ENCODE results near the gene KRTAP10-8. TPM values are rescaled to one million over a fixed set of nuclear protein-coding genes. Genes with fewer than 3 reads are reported as not detected.
A peak's percentile ranks its signal among the peaks of the same experiment; 100 is the strongest.
"Not testable (repeated sequence)": the region's sequence is repeated elsewhere in the genome, so short reads cannot be mapped to it uniquely, and the experiment has no call there.

Gene KRTAP10-8
- total and polyA plus RNA-seq, 5 donors, result not detected

- DNase-seq, result peak in 1 of 3 donors; percentile 18
- H3K4me3 ChIP-seq (ENCODE audit: low read length); H3K9me3 ChIP-seq (ENCODE audit: control insufficient read depth, low read length); ATAC-seq; H3K27me3 ChIP-seq (ENCODE audit: control insufficient read depth, insufficient read depth); intact Hi-C loops (cut with DNase I); H3K4me1 ChIP-seq (ENCODE audit: control insufficient read depth, insufficient read depth, low read length); H3K27ac ChIP-seq (ENCODE audit: low read length): not testable (repeated sequence)
- 66% methylated on average over 10 of the region's 10 CpGs for WGBS
These were observed 10.8 kb upstream of the KRTAP10-8 start for GRCh38 chr21:44601091-44601490.

- peak in 1 of 3 donors; percentile 31 for DNase-seq
- H3K27ac ChIP-seq (ENCODE audit: low read length), result no peak overlapping the region
- no peaks in the 10 kb centered on the region for H3K4me1 ChIP-seq (ENCODE audit: control insufficient read depth, insufficient read depth, low read length)
- H3K9me3 ChIP-seq (ENCODE audit: control insufficient read depth, low read length), result no peaks in the 10 kb centered on the region
- 76% methylated on average over 23 of the region's 23 CpGs for WGBS
- no peaks in the 10 kb centered on the region for H3K27me3 ChIP-seq (ENCODE audit: control insufficient read depth, insufficient read depth)
- no peak for ATAC-seq
- intact Hi-C loops (cut with DNase I), result no loop called here
- no peak overlapping the region for H3K4me3 ChIP-seq (ENCODE audit: low read length)
These were observed 10.1 kb upstream of the KRTAP10-8 start for GRCh38 chr21:44601596-44602462.

GRCh38 chr21:44602463-44602850, 9.4 kb upstream of the KRTAP10-8 start:
- ATAC-seq (no peak), DNase-seq (no peak)
- no peaks in the 10 kb centered on the region for H3K27me3 ChIP-seq (ENCODE audit: control insufficient read depth, insufficient read depth)
- H3K27ac ChIP-seq (ENCODE audit: low read length), result no peak overlapping the region
- H3K9me3 ChIP-seq (ENCODE audit: control insufficient read depth, low read length), result no peaks in the 10 kb centered on the region
- WGBS, result 79% methylated on average over 20 of the region's 21 CpGs
- H3K4me1 ChIP-seq (ENCODE audit: control insufficient read depth, insufficient read depth, low read length), result no peaks in the 10 kb centered on the region
- intact Hi-C loops (cut with DNase I), result no loop called here
- H3K4me3 ChIP-seq (ENCODE audit: low read length), result no peak overlapping the region

GRCh38 chr21:44603109-44603875, 8.6 kb upstream of the KRTAP10-8 start:
- ATAC-seq, result peak in 1 of 2 donors; percentile 22
- peak in 1 of 3 donors; percentile 37 for DNase-seq
- 56% methylated on average over 17 of the region's 17 CpGs for WGBS
- H3K4me3 ChIP-seq (ENCODE audit: low read length), result no peak overlapping the region
- intact Hi-C loops (cut with DNase I), result no loop called here
- no peaks in the 10 kb centered on the region for H3K4me1 ChIP-seq (ENCODE audit: control insufficient read depth, insufficient read depth, low read length)
- no peak overlapping the region for H3K27ac ChIP-seq (ENCODE audit: low read length)
- no peaks in the 10 kb centered on the region for H3K9me3 ChIP-seq (ENCODE audit: control insufficient read depth, low read length)
- no peaks in the 10 kb centered on the region for H3K27me3 ChIP-seq (ENCODE audit: control insufficient read depth, insufficient read depth)

GRCh38 chr21:44603911-44604310, 8.0 kb upstream of the KRTAP10-8 start:
- intact Hi-C loops (cut with DNase I), result no loop called here
- DNase-seq (no peak), ATAC-seq (no peak)
- Histone ChIP-seq H3K4me3 (ENCODE audit: low read length) (no peak overlapping the region), H3K27me3 (ENCODE audit: control insufficient read depth, insufficient read depth) (no peaks in the 10 kb centered on the region), H3K9me3 (ENCODE audit: control insufficient read depth, low read length) (no peaks in the 10 kb centered on the region), H3K27ac (ENCODE audit: low read length) (no peak overlapping the region), H3K4me1 (ENCODE audit: control insufficient read depth, insufficient read depth, low read length) (no peaks in the 10 kb centered on the region)
- 83% methylated on average over 8 of the region's 8 CpGs for WGBS

- intact Hi-C loops (cut with DNase I), result no loop called here
- WGBS, result 75% methylated on average over 4 of the region's 4 CpGs
- no peak for ATAC-seq
- Histone ChIP-seq H3K27me3 (ENCODE audit: control insufficient read depth, insufficient read depth) (no peaks in the 10 kb centered on the region), H3K9me3 (ENCODE audit: control insufficient read depth, low read length) (no peaks in the 10 kb centered on the region), H3K27ac (ENCODE audit: low read length) (no peak overlapping the region), H3K4me1 (ENCODE audit: control insufficient read depth, insufficient read depth, low read length) (no peaks in the 10 kb centered on the region), H3K4me3 (ENCODE audit: low read length) (no peak overlapping the region)
- DNase-seq, result no peak
These were observed 5.4 kb upstream of the KRTAP10-8 start for GRCh38 chr21:44606495-44606894.

GRCh38 chr21:44609193-44609592, 2.7 kb upstream of the KRTAP10-8 start:
- Histone ChIP-seq H3K4me1 (ENCODE audit: control insufficient read depth, insufficient read depth, low read length) (no peaks in the 10 kb centered on the region), H3K4me3 (ENCODE audit: low read length) (no peak overlapping the region), H3K9me3 (ENCODE audit: control insufficient read depth, low read length) (no peaks in the 10 kb centered on the region), H3K27ac (ENCODE audit: low read length) (no peak overlapping the region), H3K27me3 (ENCODE audit: control insufficient read depth, insufficient read depth) (no peaks in the 10 kb centered on the region)
- intact Hi-C loops (cut with DNase I), result no loop called here
- ATAC-seq (no peak), DNase-seq (no peak)

GRCh38 chr21:44610157-44610843, 1.6 kb upstream of the KRTAP10-8 start:
- H3K27me3 ChIP-seq (ENCODE audit: control insufficient read depth, insufficient read depth); H3K27ac ChIP-seq (ENCODE audit: low read length); H3K4me1 ChIP-seq (ENCODE audit: control insufficient read depth, insufficient read depth, low read length); ATAC-seq; H3K4me3 ChIP-seq (ENCODE audit: low read length); intact Hi-C loops (cut with DNase I); H3K9me3 ChIP-seq (ENCODE audit: control insufficient read depth, low read length): not testable (repeated sequence)
- 90% methylated on average over 7 of the region's 7 CpGs for WGBS
- peak in 1 of 3 donors; percentile 25 for DNase-seq

- Histone ChIP-seq H3K4me1 (ENCODE audit: control insufficient read depth, insufficient read depth, low read length) (no peaks in the 10 kb centered on the region), H3K4me3 (ENCODE audit: low read length) (no peak overlapping the region), H3K27ac (ENCODE audit: low read length) (no peak overlapping the region), H3K27me3 (ENCODE audit: control insufficient read depth, insufficient read depth) (no peaks in the 10 kb centered on the region), H3K9me3 (ENCODE audit: control insufficient read depth, low read length) (no peaks in the 10 kb centered on the region)
- no peak for ATAC-seq
- 82% methylated on average over 4 of the region's 4 CpGs for WGBS
- intact Hi-C loops (cut with DNase I), result no loop called here
- DNase-seq, result no peak
These were observed 328 bp upstream of the KRTAP10-8 start for GRCh38 chr21:44611551-44611950.

- peak in 1 of 3 donors; percentile 38 for DNase-seq
- no peak for ATAC-seq
- intact Hi-C loops (cut with DNase I), result no loop called here
- Histone ChIP-seq H3K9me3 (ENCODE audit: control insufficient read depth, low read length) (no peaks in the 10 kb centered on the region), H3K4me3 (ENCODE audit: low read length) (no peak overlapping the region), H3K27me3 (ENCODE audit: control insufficient read depth, insufficient read depth) (no peaks in the 10 kb centered on the region), H3K27ac (ENCODE audit: low read length) (no peak overlapping the region), H3K4me1 (ENCODE audit: control insufficient read depth, insufficient read depth, low read length) (no peaks in the 10 kb centered on the region)
- 85% methylated on average over 13 of the region's 13 CpGs for WGBS
These were observed 870 bp downstream of the KRTAP10-8 start for GRCh38 chr21:44612669-44613229.

All from right cardiac atrium (tissue), 5 donors.